GM21723 (cell line): ENCODE results near the gene ARCN1.

Experiments used
- ATAC-seq: cut with Tn5 transposase; IDR thresholded peaks from one replicate; pipeline ENCODE4 v1.9.1; 2021; ENCODE audit warnings: mild to moderate bottlenecking, moderate library complexity; ENCODE audit not compliant: unreplicated experiment

The ARCN1 gene

DNA sequence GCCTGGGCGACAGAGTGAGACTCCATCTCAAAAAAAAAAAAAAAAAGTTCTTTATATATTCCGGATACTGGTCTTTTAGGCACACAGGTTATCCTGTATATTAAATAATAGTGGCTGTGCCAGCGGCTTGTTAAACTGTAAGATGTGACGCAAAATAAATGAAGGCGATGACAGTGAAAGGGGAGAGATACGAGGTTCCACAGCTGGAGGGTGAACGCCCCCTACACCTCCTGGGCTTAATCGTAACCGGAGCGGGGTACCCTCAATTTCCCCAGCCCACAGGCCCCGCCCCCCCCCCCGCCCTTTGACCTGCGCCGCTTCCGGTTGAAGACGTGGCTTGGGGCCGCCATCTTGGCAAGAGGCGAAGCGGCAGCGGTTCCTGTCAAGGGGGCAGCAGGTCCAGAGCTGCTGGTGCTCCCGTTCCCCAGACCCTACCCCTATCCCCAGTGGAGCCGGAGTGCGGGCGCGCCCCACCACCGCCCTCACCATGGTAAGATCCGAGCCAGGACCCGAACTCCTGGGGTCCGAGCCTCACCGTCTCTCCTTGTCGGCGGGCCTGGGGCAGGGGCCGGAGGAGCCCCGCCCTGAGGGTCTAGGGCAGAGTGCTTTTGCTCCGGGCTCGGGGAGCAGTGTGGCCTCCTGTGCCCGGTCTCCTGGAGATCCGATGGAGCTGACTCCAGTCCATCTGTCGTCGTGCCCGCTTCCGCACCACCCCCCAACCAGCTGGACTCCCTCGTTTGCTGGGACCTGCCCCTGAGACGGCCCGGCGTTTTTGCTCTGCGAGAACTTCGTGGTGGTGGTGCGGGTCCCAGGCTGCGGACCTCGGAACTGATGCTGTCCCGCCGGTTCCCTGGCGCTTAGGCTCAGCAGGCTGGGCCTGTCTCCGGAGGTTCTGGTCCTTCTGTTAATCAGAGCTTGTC lies at the start of gene ARCN1:
Gene ARCN1 (plus strand): TSS at position 349 of the 920 bp plus-strand sequence. CDS start 139 bp downstream, at position 488.
- ATAC-seq, result peak; percentile 75

DNA sequence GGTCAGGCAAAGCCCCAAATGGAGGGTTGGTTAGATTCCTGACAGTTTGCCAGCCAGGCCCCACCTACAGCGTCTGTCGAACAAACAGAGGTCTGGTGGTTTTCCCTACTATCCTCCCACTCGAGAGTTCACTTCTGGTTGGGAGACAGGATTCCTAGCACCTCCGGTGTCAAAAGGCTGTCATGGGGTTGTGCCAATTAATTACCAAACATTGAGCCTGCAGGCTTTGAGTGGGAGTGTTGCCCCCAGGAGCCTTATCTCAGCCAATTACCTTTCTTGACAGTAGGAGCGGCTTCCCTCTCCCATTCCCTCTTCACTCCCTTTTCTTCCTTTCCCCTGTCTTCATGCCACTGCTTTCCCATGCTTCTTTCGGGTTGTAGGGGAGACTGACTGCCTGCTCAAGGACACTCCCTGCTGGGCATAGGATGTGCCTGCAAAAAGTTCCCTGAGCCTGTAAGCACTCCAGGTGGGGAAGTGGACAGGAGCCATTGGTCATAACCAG lies 49.6 kb upstream of the ARCN1 start:
- ATAC-seq, result no peak

DNA sequence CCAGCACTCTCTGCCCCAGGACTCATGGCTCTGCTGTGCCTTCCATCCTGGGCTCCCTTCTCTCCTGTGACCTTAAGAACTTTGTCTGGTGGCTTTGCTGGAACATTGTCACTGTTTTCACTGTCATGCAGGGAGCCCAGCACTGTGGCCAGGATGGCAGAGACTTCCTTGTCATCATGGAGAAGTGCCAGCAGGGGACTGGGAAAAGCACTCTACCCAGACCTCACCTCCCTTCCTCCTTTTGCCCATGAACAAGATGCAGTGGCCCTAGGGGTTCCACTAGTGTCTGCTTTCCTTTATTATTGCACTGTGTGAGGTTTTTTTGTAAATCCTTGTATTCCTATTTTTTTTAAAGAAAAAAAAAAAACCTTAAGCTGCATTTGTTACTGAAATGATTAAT lies 47.9 kb upstream of the ARCN1 start:
- no peak for ATAC-seq

DNA sequence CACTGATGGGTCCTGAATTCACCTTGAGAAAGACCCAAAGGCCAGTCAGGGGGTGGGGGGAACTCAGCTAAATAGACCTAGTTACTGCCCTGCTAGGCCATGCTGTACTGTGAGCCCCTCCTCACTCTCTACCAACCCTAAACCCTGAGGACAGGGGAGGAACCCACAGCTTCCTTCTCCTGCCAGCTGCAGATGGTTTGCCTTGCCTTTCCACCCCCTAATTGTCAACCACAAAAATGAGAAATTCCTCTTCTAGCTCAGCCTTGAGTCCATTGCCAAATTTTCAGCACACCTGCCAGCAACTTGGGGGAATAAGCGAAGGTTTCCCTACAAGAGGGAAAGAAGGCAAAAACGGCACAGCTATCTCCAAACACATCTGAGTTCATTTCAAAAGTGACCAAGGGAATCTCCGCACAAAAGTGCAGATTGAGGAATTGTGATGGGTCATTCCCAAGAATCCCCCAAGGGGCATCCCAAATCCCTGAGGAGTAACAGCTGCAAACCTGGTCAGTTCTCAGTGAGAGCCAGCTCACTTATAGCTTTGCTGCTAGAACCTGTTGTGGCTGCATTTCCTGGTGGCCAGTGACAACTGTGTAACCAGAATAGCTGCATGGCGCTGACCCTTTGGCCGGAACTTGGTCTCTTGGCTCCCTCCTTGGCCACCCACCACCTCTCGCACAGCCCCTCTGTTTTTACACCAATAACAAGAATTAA lies 47.3 kb upstream of the ARCN1 start:
- no peak for ATAC-seq

DNA sequence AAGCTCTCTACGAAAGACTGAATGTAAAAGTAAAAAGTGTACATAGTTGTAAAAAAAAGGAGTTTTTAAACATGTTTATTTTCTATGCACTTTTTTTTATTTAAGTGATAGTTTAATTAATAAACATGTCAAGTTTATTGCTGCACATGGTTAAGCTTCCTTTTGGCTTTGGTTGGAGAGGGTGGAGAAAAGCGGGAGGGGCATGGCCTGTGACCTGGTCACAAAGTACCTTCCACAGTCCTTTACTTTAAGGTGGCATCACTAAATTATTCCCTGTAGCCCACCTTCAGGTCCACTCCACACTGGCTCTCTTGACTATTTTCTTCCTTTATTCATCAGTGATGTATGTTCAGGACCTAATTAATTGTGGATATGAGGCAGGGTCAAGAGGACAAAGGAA lies 45.5 kb upstream of the ARCN1 start:
- no peak for ATAC-seq

DNA sequence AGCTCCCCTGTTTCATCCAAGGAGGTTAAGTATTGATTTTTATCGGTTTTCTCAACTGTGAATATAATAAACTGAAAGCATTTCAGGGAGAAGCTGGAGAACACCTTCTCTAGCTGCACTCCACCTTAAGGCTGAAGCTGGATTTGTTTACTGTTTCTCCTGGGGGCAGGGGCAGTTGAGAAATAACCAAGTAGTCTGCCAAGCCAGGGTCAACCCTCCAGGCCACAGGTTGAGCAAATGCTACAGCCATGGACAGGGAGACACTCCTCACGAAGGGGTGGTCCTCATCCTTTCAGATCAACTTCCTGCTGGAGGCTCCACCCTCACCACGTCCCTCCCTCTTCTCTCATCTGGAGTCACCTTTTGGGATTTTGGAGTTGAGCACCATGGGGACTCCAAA lies 45.1 kb upstream of the ARCN1 start, which contains the start of gene TTC36:
Gene TTC36 (plus strand): TSS at position 366 of the 400 bp plus-strand sequence. CDS start 21 bp downstream, at position 387.
- ATAC-seq, result no peak

DNA sequence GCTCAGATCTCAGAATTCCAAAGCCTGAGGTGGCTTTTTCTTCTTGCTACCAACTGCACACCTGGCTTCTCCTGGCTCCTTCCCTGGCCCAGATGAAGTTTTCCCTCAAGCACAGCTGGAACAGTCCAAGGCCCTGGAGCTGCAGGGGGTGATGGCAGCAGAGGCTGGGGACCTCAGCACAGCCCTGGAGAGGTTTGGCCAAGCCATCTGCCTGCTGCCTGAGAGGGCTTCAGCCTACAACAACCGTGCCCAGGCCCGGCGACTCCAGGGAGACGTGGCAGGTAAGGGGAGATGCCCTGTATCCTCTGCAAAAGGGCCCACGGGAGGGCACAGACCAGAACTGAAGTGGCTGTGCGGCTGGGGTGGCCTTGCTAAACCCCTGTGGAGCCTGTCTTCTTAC lies 43.7 kb upstream of the ARCN1 start:
- ATAC-seq, result no peak

DNA sequence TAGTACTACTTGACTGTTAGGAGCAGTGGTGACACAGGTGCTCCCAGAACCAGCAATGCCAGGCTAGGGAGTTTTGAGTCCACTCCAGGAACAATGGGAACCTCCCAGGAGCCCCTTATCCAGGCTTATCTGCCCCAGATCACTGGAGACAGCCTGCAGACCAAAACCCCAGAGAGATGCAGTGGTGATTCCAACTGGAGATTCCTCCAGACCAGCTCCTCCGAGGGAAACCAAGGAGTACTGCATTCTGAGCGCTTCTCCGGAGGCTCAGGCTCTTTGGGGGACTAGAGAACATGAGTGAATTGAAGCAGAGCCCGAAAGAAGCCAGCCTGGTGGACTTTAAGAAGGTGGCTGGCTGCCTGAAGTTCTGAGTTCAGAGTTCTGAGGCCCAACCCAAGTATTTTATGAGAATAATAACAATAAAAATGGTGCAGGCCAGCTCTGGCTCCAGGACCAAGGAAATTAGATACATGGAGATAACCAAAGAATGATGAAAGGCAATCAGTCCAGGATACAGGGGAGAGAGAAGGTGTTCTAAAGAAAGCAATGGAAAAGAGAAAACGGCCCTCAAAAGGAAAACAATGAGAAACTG lies 42.5 kb upstream of the ARCN1 start:
- ATAC-seq, result no peak

DNA sequence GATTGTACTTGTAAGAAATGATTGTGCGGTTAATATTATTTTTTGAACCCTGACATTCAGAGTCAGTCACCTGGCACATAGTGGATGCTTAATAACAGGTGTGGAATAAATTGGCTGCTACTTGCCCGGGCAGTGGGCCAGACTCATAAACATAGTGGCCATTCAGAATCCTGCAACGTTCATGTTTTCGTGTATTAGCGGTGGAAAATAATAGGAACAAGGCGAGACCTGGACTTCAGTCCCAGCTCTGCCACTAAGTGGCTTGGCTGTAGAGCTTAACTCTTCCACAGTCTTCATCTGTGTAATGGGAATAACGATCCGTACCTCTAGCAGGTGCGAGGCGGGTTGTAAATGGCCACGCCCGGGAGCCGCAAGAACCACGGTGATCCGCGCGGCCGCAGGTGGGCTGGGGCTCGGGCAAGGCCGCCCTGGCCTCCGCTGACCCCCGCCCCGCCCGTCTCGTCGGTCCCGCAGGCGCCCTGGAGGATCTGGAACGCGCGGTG lies 42.0 kb upstream of the ARCN1 start:
- ATAC-seq, result no peak

DNA sequence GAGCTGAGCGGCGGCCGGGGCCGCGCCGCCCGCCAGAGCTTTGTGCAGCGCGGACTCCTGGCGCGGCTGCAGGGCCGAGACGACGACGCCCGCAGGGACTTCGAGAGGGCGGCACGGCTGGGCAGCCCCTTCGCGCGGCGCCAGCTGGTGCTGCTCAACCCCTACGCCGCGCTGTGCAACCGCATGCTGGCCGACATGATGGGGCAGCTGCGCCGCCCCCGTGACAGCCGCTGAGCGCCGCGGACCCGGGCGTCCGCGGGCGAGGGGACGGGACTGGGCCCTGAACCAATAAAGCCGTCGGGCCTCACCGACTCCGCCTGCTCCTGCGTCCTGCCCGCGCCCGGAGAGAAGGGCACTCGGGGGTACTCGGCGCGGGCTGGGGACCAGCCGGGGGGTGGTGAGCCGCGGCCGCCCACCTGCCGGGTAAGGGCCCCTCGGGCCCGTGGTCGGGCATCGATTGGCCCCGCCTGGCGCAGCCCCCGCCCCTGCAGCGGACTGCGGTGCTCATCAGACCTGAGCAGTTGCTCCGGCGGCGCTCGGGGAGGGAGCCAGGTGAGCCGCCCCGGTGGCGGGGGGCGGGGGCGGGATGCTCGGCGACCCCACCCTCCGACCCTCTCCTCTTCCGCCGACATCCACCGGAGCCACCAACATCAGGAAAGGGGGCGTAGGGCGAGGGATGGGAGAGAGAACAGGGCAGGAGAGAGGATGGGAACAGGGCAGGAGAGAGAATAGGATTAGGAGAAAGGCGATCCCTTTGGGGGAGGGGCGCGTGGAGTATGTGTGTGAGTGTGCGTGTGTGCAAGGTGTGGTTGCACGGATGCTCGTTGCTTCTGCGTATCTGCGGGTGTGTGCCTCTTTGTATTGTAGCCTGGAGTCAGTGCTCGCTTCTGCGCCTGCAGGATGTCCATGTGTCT lies 41.3 kb upstream of the ARCN1 start, which contains the start of gene TMEM25:
Gene TMEM25 (plus strand): TSS at position 510 of the 914 bp plus-strand sequence. CDS start 610 bp downstream, outside the sequence.
- peak; percentile 82 for ATAC-seq

DNA sequence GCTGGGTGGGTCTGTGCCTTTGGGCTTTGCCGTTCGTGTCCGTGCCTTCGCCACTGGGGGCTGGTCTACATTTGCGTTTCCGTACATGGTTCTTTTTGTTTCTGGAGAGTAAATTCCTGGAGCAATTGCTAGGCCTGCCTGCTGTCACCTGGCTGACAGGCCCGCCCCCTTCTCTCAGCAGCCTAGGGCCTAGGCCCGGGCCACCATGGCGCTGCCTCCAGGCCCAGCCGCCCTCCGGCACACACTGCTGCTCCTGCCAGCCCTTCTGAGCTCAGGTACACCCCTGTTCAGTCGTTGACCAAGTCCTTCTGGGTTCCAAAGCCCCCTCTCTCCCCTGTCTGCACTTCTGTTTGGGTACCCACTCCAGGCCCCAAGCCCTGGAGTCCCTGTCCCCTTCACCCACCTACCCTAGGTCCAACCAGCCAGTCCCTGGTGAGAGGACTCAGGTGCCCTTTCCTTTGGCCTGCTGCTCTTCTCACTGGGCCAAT lies 40.6 kb upstream of the ARCN1 start:
- ATAC-seq, result no peak

DNA sequence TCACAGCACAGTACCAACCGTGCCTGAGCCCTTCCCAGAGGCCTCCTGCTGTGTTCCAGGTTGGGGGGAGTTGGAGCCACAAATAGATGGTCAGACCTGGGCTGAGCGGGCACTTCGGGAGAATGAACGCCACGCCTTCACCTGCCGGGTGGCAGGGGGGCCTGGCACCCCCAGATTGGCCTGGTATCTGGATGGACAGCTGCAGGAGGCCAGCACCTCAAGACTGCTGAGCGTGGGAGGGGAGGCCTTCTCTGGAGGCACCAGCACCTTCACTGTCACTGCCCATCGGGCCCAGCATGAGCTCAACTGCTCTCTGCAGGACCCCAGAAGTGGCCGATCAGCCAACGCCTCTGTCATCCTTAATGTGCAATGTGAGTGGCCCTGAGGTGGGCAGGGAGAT lies 40.1 kb upstream of the ARCN1 start:
- no peak for ATAC-seq

DNA sequence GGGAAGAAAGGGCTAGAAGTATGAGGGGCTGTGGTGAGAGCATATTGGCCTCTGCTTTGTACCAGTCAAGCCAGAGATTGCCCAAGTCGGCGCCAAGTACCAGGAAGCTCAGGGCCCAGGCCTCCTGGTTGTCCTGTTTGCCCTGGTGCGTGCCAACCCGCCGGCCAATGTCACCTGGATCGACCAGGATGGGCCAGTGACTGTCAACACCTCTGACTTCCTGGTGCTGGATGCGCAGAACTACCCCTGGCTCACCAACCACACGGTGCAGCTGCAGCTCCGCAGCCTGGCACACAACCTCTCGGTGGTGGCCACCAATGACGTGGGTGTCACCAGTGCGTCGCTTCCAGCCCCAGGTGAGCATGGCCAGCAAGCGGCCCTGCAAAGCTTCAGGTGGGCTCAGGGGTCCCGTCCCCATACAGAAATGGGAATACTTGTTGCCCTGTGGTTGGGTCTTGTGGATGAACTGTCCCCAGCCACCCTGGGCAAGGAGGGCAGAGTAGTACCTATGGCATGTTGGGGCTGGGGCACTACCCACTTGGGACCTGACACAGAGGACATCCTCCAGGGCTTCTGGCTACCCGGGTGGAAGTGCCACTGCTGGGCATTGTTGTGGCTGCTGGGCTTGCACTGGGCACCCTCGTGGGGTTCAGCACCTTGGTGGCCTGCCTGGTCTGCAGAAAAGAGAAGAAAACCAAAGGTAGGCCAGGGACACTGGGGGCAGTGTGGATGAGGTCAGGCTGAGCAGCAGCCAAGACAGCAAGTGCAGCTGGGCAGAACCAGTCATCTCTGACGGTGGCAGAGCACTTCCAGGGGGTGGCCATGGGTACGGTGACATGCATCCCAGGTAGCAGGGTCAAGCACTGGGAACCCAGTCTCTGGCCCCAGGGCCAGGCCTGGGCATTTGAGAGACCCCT lies 39.1 kb upstream of the ARCN1 start:
- ATAC-seq, result no peak

DNA sequence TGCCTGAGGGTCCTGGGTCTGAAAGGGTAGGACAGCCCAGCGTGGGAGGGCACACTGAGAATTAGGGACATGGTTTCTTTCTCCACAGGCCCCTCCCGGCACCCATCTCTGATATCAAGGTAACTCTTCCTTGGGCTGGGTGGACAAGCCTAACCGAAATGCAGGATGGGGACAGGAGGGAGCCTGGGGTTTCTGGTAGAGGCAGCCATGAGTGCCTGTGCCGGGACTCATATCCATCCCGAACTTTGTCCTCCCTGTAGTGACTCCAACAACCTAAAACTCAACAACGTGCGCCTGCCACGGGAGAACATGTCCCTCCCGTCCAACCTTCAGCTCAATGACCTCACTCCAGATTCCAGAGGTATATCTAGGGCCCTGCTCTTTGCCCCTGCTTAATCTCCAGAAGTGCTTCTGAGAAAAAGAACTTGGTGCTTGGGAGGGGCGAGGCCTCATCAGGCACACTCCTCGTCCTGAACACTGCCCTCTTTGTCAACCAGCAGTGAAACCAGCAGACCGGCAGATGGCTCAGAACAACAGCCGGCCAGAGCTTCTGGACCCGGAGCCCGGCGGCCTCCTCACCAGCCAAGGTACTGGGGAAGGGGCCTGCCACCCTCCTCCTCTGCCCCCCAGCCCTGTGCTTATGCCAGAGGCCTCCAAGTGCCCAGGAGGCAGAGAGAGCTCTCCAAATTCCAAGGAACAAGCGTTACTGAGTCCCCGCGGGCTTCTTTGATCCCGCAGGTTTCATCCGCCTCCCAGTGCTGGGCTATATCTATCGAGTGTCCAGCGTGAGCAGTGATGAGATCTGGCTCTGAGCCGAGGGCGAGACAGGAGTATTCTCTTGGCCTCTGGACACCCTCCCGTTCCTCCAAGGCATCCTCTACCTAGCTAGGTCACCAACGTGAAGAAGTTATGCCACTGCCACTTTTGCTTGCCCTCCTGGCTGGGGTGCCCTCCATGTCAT lies 38.2 kb upstream of the ARCN1 start:
- no peak for ATAC-seq

DNA sequence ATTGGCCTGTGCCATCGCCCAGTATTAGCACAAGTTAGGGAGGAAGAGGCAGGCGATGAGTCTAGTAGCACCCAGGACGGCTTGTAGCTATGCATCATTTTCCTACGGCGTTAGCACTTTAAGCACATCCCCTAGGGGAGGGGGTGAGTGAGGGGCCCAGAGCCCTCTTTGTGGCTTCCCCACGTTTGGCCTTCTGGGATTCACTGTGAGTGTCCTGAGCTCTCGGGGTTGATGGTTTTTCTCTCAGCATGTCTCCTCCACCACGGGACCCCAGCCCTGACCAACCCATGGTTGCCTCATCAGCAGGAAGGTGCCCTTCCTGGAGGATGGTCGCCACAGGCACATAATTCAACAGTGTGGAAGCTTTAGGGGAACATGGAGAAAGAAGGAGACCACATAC lies 36.9 kb upstream of the ARCN1 start:
- ATAC-seq, result no peak

DNA sequence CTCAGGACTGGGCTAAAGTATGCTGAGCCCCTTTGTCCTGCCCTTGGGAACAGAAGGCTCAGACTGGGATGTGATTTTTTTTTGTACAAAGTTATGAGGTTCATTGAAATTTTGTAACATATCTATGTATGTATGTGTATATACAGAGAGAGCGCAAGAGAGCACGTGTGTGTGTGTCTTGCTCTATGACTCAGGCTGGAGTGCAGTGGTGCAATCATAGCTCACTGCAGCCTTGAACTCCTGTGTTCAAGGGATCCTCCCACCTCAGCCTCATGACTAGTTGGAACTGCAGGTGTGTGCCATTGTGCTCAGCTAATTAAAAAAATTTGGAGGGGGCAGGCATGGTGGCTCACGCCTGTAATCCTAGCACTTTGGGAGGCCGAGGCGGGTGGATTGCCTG lies 35.5 kb upstream of the ARCN1 start:
- no peak for ATAC-seq

DNA sequence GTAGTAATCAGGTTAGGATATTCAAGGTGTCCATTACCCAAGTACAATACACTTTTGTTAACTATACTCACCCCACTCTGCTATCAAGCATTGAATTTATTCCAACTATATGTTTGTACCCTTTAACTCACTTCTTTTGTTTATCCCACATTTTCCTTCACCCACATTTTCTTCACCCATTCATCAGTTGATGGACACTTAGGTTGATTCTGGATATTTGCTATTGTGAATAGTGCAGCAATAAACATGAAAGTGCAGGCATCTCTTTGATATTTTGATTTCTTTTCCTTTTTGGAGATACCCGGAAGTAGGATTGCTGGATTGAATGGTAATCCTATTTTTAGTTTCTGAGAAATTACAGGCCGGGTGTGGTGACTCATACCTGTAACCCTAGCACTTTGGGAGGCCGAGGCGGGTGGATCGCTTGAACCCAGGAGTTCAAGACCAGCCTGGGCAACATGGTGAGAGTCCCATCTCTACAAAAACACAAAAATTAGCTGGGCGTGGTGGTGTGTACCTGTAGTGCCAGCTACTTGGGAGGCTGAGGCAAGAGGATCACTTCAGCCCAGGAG lies 34.7 kb upstream of the ARCN1 start:
- no peak for ATAC-seq
